Esophagus muscularis mucosa (tissue), 3 donors: ENCODE results near the gene OVOL2.

Source experiments
- CTCF ChIP-seq, 3 experiments: fragments of 200-600 bp in 2 of 3; fragments of 450-650 bp in 1 of 3; sonication (generic) in 2 of 3; IDR thresholded peaks; one replicate each; pipeline ENCODE4 v1.5.1; 2017 to 2019; ENCODE audit warnings: antibody characterized with exemption in 3 of 3, mild to moderate bottlenecking in 2 of 3, moderate library complexity in 1 of 3
- POLR2A ChIP-seq: fragments of 450-650 bp; IDR thresholded peaks from one replicate; pipeline ENCODE4 v1.6.1; 2017; ENCODE audit warnings: antibody characterized with exemption, moderate library complexity, mild to moderate bottlenecking, low read depth
- POLR2AphosphoS5 ChIP-seq, 2 donors: sonication (generic); formaldehyde crosslinking; IDR thresholded peaks; one replicate each; pipeline ENCODE4 v1.6.1; 2017; ENCODE audit warnings: antibody characterized with exemption in 2 of 2

- TF ChIP-seq POLR2AphosphoS5 (IDR thresholded peaks at IDR 0.05): peak; percentile 71 to 91
- no peak for TF ChIP-seq CTCF (IDR thresholded peaks at IDR 0.05)
- TF ChIP-seq POLR2A: no peak
Observed at GRCh38 chr20:18001131-18001921, 56.4 kb downstream of the OVOL2 start.
